CD4-positive, alpha-beta T cell treated with Interleukin-4 for 1 hour (primary cell): ENCODE measurements around the gene PLCH2.
A peak's percentile ranks its signal among the peaks of the same experiment; 100 is the strongest.

ENCODE experiments used
- DNase-seq, 2 donors: peaks; one replicate each; pipeline ENCODE4 v3.0.0-alpha.2; 2020 to 2022

The PLCH2 gene, protein sequence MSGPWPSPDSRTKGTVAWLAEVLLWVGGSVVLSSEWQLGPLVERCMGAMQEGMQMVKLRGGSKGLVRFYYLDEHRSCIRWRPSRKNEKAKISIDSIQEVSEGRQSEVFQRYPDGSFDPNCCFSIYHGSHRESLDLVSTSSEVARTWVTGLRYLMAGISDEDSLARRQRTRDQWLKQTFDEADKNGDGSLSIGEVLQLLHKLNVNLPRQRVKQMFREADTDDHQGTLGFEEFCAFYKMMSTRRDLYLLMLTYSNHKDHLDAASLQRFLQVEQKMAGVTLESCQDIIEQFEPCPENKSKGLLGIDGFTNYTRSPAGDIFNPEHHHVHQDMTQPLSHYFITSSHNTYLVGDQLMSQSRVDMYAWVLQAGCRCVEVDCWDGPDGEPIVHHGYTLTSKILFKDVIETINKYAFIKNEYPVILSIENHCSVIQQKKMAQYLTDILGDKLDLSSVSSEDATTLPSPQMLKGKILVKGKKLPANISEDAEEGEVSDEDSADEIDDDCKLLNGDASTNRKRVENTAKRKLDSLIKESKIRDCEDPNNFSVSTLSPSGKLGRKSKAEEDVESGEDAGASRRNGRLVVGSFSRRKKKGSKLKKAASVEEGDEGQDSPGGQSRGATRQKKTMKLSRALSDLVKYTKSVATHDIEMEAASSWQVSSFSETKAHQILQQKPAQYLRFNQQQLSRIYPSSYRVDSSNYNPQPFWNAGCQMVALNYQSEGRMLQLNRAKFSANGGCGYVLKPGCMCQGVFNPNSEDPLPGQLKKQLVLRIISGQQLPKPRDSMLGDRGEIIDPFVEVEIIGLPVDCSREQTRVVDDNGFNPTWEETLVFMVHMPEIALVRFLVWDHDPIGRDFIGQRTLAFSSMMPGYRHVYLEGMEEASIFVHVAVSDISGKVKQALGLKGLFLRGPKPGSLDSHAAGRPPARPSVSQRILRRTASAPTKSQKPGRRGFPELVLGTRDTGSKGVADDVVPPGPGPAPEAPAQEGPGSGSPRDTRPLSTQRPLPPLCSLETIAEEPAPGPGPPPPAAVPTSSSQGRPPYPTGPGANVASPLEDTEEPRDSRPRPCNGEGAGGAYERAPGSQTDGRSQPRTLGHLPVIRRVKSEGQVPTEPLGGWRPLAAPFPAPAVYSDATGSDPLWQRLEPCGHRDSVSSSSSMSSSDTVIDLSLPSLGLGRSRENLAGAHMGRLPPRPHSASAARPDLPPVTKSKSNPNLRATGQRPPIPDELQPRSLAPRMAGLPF (N-terminal part only)

DNA sequence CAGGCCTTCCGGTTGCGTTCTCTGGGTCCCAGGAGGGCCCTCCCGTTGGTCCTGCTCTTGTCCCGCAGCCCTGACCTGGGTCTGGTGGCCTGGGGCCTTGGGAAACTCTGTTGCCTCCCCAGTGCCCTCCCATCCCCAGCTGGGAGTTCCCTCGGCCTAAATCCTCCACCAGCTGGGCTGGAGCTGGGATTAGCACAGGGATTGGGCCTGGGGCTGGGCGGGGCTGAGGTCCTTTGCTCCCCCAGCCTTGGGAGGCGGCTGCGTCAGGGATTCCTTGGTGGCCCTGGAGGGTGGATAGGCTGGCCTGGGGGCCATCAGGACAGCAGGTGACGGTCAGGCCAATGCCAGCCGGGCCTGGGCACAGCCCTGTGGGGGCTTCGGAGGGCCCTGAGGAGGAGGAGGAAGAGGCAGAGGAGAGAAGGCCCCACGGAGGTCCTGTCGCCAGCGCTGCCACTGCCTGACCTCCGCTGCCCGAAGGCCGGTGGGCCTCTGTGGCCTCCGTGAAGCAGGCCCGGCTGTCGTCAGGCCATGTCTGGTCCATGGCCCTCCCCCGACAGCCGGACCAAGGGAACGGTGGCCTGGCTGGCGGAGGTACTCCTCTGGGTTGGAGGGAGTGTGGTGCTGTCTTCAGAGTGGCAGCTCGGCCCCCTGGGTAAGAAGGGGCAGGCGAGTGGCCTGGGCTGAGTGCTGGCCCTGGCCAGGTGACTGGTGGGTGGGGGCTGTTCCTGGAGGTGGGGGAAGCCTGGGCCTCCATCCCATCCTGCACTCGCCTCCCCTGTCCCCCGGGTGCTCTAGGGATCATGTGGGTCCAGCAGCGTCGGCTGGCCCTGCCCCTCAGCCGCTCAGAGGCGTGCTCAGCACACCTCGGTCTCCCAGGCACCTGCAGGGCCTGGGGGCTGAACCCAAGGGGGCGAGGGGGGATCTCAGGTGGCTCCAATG, at the start of gene PLCH2:
Gene PLCH2, plus strand, starts transcription at position 229 of the 939 bp plus-strand sequence. Its CDS starts 300 bp downstream, at position 529.
- DNase-seq: no peak

DNA sequence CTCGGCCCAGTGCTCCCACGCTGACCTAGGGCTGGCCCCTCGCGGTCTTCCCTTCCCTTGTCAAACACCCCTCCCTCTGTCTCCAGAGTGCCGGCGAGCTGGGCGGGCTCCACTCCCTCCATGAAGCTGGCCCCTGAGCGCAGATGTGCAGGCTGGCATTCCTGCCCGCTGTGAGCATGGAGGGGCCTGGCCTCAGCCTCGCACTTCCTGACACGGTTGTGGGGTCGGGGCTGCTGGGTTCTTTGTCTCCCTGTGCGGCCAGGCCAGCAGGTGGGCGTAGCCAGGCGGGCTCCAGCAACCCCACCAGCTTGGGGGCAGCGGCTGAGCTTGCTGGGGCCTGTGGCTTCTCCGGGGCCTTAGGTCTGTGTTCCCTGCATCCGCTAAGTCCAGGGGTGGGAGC, 49.5 kb upstream of the PLCH2 start:
- DNase-seq: no peak

DNA sequence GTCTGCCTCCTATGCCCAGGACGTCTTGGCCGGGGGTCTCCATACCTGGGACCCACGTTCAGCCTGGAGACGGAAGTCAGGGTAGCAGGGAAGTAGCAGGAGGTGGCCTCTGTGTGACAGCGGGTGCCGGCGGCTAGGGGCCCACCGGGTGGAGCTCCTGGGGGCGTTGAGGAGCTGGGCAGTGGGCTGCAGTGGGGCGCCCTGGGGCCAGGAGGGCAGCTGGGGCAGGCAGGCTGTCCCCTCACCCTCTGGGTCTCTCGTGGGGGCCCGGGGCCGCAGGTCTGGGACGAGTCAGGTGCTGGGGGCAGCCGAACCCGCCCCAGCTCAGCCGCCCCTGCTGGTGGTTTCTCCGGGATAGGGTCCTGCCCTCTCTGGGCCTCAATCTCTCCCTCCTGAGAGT, 49.0 kb upstream of the PLCH2 start:
- no peak for DNase-seq

DNA sequence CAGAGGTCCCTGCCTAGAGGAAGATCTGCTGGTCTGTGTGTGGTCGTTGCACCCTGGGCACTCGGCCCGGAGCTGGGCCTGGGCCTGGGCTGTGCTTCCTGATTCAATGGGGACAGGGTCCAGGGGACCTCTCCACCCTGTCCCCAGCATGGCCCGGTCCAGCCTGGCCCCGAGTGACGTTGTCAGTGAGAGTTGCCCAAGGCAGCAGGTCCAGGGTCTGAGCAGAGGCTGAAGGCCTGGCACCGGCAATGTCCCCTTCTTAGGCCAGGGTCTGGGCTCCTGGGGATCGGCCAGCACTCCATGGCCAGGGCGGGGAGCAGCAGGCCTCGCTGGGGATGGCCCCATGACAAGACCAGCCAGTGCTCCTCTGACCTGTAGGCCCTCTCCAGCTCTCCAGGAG, 48.1 kb upstream of the PLCH2 start:
- DNase-seq: no peak

DNA sequence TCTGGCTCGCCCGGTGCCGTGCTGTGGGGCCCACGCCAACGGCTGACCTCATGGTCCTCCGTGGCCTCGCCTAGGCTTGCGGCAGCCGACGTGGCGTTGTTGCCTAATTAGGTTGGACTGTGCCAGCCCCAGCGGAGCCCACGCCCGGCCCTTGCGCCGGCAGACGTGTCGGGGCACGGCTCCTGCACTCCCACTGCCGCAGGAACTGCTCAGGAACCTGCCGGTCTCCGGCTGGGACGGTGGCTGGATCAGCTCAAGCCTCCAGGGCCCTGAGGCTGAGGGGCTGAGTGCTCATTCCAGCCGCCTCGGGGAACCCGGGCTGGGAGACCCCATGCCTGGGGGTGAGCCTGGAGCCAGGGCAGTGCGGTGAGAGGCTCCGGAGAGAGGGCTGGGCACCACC, 47.6 kb upstream of the PLCH2 start:
- no peak for DNase-seq

DNA sequence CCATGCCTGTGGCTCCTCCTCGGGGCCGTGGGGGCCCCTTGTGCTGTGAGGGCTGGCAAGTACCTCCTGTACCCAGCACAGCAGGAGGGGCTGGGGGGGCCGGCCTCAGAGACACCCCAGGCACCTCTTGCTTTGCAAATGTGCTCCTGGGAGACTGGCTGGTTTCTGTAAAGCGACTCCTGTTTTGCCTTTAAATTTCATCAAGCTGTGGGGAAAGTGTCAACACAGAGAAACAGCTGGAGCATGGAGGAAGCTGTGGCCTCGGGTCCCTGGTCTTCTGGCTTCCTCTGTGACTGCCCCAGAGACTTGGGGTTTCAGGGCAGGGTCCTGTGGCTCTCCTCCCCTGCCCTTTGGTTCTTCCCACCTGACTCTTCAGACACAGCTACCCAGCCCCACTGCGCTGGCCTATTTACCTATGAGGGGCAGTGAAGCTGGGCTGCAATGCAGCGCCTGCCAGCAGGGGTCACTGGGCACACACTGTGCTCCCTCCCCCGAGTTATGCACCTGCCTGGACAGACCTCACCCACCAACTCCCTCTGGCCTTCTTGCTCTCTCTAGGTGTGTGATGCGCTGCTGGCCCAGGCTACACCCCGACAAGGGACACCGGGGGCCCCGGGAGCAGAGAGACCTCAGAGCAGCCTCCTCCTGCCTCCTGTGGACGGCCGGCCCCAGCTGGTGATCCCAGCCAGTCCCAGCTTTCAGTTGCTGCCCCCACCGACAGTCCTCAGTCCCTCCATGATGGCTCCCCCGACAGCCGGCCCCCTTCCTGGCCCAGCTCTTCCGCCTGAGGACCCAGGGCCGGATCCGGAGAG, 46.1 kb upstream of the PLCH2 start:
- peak in 1 of 2 donors; percentile 11 for DNase-seq

DNA sequence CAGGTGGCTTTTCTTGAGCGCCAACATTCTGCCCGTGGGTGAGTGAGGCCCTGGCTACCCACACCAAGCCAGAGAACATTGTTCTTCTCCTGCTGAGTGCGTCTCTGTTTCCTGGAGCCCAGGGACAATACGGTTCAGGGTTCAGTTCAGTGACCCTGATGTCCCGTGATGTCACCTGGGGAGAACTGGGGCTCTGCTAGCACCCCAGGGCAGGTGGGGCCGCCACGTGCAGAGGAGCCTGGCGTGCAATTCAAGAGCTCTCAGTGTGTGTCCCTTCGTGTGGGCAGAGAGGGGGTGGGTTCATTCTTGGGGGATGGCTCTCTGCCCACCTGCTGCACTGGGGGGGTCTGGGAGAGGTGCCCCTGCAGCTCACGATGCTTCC, 45.5 kb upstream of the PLCH2 start:
- no peak for DNase-seq

DNA sequence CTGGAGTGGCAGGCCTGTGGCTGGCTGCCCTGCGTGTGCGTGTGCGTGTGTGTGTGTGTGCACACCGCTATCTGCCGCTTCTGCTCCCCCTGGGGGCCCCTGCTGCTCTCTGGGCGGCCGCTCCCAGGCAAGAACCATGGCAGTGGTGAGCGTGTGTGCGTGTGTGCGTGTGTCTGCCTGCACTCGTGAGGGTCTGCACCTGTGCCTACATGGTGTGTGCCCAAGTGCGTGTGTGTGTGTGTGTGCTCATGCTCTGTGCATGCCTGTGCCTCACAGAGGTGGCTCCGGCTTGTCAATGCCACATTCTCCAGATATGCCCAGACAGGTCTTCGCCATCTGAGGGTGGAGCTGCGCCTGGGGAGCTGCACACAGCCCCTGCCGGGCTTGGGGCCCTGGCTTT, 45.0 kb upstream of the PLCH2 start:
- no peak for DNase-seq

DNA sequence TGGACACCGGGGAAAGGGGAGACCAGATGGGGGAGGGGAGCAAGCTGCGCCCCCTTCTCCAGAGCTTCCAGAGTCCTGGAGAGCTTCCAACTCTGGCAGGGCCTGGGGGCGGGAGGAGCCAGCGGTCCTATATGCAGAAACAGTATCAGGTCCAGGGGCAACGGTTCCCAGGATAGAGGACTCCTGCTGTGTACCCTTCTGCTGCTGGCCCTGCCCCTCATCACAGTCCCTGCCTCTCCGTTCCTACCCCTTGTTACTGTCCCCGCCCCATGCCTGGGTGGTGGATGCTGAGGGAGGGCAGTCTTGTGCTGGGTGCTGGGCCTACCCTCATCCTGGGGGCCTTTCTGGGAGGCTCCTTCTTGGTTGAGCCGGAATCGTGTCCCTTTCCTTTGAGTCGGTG, 44.6 kb upstream of the PLCH2 start:
- no peak for DNase-seq

DNA sequence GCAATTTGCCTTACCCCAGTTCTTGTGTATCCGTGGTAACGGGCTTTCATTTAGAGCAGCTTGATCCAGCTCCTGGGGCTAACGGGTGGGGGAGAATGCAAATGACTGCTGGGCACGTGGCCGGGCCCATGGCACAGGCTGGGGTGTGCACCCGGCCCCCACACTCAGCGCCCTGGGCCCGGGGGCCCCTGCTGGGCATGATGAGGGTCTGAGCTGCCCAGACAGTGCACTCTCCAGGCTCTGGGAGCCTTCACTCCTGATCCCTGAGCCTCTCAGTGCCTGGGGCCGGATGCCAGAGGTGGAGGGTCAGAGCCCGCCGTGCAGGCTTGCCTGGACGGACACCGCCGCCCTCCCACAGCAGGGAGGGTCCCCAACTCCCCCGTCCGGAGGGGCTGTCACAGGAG, 43.6 kb upstream of the PLCH2 start:
- DNase-seq: no peak

DNA sequence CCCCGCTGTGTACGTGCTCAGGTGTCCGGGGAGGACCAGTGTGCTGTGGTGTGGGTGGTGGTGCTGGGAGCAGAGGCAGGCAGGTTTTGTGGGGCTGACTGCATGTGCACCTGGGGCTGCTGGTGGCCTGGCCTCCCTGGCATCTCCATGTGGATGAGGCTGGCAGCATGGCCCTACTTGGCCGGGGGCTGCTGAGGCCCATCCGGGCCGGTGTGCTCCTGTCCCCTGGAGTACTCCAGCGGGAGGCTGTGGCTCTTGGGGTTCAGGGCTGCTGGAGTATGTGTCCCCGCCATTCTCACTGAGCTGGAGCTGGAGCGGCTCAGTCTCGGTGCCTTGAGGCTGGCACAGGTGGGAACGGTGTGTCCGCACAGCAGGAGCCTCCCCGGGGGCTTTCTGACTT, 42.9 kb upstream of the PLCH2 start:
- DNase-seq: no peak

DNA sequence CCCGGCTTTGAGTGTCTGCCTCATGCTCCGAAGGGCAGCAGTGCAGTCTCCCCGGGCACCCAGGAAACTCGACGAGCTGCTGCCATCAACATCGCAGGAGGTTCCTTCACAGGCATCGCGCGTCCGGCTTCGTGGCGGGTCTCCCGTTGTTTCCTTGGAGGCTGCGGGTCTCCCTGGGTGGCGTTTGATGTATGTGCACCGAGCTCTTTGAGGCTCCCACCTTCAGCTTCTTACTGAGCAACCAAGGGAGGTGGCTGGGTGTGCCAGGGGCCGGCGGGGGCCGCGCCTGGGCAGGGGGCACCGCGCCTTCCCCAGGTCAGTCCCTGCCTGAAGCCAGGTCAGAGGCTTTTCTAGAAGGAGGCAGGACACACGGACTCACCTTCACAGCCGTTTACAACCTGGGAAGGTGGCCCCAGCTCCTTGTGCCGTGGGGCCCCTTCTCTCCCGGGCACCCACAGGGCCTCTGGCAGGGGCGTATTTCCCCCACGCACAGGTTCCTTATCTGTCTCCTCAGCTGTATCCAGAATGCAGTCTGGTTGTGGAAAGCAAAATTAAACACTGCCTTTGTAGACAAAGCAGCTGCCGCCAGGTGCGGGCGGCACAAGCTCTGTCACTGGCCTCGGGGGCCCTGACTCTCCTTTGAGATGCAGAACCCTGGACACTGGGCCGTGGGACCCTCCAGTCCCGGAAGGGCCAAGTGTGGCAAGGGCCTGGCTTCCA, 42.0 kb upstream of the PLCH2 start:
- DNase-seq: no peak

DNA sequence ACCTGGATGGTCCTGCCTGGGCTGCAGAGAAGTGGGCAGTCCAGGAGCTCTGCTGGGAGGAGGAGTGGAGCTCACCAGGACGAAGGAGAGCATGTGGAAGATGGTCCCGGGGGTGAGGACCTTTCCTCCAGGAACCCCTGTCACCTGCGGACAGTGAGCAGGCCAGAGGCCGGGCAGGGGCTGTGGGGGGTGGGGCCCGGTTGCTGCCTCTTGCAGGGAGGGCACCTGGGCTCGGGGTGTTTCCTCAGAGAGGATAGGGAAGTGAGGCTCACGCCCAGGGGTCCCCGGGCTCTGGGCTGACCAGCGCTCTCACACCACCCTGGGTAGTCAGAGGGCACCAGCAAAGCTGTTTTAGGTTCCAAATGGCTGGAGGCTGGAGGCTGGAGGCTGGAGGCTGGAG, 41.0 kb upstream of the PLCH2 start:
- no peak for DNase-seq

DNA sequence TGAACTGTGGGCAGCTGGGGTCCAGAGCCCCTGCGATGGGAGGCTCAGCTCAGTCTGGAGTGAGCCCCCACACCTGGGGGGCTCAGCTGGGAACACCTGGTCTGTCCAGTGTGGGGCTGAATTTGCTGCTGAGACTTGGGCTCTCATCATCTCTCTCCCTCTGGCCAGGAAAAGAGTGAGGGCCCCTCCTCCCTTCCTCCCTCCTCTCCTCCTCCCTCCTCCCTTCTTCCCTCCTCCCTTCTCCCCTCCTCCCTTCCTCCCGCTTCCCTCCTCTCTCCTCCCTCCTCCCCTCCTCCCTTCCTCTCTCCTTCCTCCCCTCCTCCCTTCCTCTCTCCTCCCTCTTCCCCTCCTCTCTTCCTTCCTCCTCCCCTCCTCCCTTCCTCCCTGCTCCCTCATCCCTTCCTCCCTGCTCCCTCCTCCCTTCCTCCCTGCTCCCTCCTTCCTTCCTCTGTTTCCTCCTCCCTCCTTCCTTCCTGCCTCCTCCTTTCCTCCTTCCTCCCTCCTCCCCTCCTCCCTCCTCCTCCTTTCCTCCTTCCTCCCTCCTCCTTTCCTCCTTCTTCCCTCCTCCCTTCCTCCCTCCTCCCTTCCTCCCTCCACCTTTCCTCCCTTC, 40.2 kb upstream of the PLCH2 start:
- no peak for DNase-seq

DNA sequence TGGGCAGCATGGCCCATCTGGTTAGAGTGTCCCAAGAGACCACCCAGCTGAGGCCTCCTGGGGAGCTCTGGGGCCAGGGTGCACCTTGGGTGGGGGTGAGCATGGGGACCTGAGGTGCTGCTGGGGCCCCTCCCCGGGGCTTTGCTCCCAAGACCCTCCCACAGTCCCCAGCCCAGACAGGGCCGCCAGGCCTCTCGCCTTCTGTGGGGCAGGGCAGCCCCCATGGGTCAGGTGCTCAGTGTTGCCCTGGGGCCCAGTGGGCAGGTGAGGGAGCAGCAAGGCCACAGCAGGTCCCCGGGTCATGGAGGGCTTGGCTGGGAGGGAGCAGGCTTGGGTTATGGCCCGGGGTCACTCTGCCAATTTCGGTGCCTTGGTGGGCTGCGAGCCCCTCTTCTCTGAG, 39.2 kb upstream of the PLCH2 start:
- no peak for DNase-seq

DNA sequence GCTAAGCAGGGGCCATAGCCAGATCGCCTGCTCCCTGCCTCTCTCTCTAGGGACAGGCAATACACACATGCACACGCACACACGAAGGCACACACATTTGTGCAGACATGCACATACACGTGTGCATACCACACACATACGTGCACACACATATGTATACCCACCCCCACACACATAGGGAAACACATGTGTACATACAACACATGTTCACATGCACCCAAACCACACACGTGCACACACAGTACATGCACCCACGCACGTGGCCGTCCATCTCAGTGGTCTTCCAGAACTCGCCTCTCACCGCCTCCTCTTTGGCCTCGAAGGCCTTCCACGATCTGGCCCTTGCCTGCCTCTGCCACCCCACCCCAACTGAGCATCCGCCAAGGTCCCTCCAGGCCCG, 38.5 kb upstream of the PLCH2 start:
- DNase-seq: no peak

DNA sequence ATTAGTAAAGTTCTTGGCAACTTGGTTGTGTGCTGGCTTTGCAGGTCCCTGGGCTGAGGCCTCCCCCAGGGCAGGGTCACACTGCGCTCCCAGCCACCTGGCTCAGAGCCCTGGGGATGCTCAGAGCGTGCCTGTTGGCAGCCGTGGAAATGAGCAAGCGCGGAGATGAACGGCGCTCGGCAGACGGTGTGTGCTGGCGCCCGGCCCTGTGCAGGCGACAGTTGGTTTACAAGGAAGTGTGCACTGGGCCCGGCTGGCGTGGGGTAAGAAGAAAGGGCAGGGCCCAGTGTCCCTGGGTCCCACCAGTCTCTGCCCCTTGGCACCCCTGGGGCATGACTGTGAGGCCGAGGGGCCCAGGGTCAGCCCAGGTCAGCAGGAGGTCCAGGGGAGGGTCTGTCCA, 38.1 kb upstream of the PLCH2 start:
- DNase-seq: no peak

DNA sequence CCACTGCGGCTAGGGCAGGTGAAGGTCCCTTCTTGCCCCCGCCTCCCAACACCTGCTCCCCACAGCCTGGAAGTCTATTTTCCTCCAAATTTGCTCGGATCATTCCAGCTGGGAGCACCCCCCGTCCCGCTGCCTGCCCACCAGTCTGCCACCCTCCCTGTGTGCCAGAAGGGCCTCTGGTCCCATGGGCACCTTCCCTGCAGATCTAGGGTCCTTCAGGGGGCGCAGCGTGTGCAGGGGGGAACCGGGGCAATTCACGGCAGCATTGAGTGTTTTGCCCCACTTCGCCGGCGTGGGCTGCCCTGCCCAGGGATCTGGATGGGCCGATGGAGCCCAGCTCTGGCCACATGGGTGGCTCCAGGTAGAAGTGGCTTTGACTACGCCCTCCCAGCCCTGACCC, 37.4 kb upstream of the PLCH2 start:
- DNase-seq: no peak

DNA sequence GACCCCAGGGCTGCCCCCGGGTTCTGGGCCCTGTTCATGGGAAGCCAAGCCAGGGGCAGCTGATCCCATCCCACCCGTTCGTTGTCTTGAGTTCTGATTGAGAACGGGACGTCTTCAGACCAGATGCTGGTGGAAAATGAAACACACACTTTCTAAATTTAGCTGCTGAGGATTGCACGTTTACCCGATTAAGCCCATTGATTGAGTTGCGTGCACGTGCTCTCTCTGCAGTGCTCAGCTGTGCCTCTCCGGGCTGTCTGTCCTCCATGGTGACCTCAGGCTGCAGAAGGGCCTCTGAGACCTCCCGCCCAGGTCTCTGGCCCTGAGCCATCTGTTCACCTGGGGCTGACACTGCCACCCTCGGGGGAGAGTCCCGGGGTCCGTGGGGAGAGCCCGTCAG, 36.7 kb upstream of the PLCH2 start:
- no peak for DNase-seq

DNA sequence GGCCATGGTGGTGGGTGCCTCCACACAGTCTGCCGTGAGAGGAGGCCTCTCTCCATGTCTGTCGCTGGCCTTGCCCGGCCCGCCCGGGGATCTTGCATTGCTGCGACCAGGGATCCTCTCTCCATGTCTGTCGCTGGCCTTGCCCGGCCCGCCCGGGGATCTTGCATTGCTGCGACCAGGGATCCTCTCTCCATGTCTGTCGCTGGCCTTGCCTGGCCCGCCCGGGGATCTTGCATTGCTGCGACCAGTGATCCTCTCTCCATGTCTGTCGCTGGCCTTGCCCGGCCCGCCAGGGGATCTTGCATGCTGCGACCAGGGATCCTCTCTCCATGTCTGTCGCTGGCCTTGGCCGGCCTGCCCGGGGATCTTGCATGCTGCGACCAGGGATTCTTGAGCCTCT, 35.7 kb upstream of the PLCH2 start:
- peak in 1 of 2 donors; percentile 19 for DNase-seq
